Activated T-cell treated with anti-CD3 and anti-CD28 coated beads, Interleukin-2, amount 50 U/mL, for 48 hours (primary cell): ENCODE results near the gene CRHR1.

Experiments
- DNase-seq, 2 experiments: peaks; one replicate each; pipeline ENCODE4 v3.0.0-alpha.2; 2020

CRHR1 gene

GRCh38 chr17:45759761-45760160 is 24.4 kb upstream of the CRHR1 start:
- no peak for DNase-seq

- DNase-seq = no peak
Observed at GRCh38 chr17:45761957-45762565, 22.1 kb upstream of the CRHR1 start.

GRCh38 chr17:45763182-45763581 is 20.9 kb upstream of the CRHR1 start:
- no peak for DNase-seq

GRCh38 chr17:45764479-45764878 is 19.6 kb upstream of the CRHR1 start:
- no peak for DNase-seq

- DNase-seq = no peak
Observed at GRCh38 chr17:45768000-45768399, 16.1 kb upstream of the CRHR1 start.

GRCh38 chr17:45770632-45771270 is 13.4 kb upstream of the CRHR1 start:
- DNase-seq = no peak

GRCh38 chr17:45771271-45771959 is 12.7 kb upstream of the CRHR1 start:
- no peak for DNase-seq

GRCh38 chr17:45775148-45775547 is 9.0 kb upstream of the CRHR1 start:
- DNase-seq = no peak

- DNase-seq = no peak
Observed at GRCh38 chr17:45775576-45776011, 8.5 kb upstream of the CRHR1 start.

GRCh38 chr17:45776896-45777295 is 7.2 kb upstream of the CRHR1 start:
- DNase-seq = no peak

GRCh38 chr17:45777388-45777787 is 6.7 kb upstream of the CRHR1 start:
- no peak for DNase-seq

- DNase-seq = no peak
Observed at GRCh38 chr17:45780921-45781320, 3.2 kb upstream of the CRHR1 start.

- DNase-seq = peak; percentile 68 to 72
Observed at GRCh38 chr17:45782889-45783592, 1.1 kb upstream of the CRHR1 start.

GRCh38 chr17:45783593-45784292 is 377 bp upstream of the CRHR1 start:
- DNase-seq = no peak

GRCh38 chr17:45784741-45785479 is 790 bp downstream of the CRHR1 start:
- peak; percentile 55 to 65 for DNase-seq

GRCh38 chr17:45785480-45786193 is 1.5 kb downstream of the CRHR1 start:
- peak in 1 of 2 experiments; percentile 23 for DNase-seq

GRCh38 chr17:45786349-45786748 is 2.2 kb downstream of the CRHR1 start:
- DNase-seq = no peak

- DNase-seq = no peak
Observed at GRCh38 chr17:45787044-45787443, 2.9 kb downstream of the CRHR1 start.

- no peak for DNase-seq
Observed at GRCh38 chr17:45787656-45788055, 3.5 kb downstream of the CRHR1 start.

GRCh38 chr17:45788057-45788456 is 3.9 kb downstream of the CRHR1 start:
- no peak for DNase-seq

- DNase-seq = no peak
Observed at GRCh38 chr17:45789874-45790273, 5.8 kb downstream of the CRHR1 start.
